Neural cell (in vitro differentiated cells): Measurements from ENCODE around the gene NID2. TPM values are rescaled to one million over a fixed set of nuclear protein-coding genes. Genes with fewer than 3 reads are reported as not detected.

Source experiments
- H2AFZ ChIP-seq: fragments of 200-600, 300-800 bp; sonication (generic), shearing (Covaris generic); 2 replicates; pipeline ENCODE4 v1.6.0; 2014; ENCODE audit warnings: low read depth, mild to moderate bottlenecking, antibody characterized with exemption, low read length, moderate library complexity
- H3F3A ChIP-seq: fragments of 200-600 bp; shearing (Covaris generic); 2 replicates; pipeline ENCODE4 v1.6.1; 2016; ENCODE audit warnings: mild to moderate bottlenecking, moderate library complexity, mixed read lengths, antibody characterized with exemption, low read length; ENCODE audit not compliant: insufficient read depth, poor library complexity, severe bottlenecking
- H3K27ac ChIP-seq: fragments of 200-600, 300-800 bp; sonication (generic), shearing (Covaris generic); 2 replicates; pipeline ENCODE4 v1.5.1; 2014; ENCODE audit warnings: mild to moderate bottlenecking, low read length, moderate library complexity
- H3K27me3 ChIP-seq: fragments of 300-800, 200-600 bp; sonication (generic), shearing (Covaris generic); 2 replicates; pipeline ENCODE4 v1.6.0; 2014; ENCODE audit warnings: mild to moderate bottlenecking, low read depth, low read length, moderate library complexity; ENCODE audit not compliant: insufficient read depth
- H3K36me3 ChIP-seq: fragments of 300-800, 200-600 bp; sonication (generic), shearing (Covaris generic); 2 replicates; pipeline ENCODE4 v1.5.1; 2014; ENCODE audit warnings: mild to moderate bottlenecking, antibody characterized with exemption, low read length, moderate library complexity; ENCODE audit not compliant: insufficient read depth
- H3K4me2 ChIP-seq: fragments of 300-800, 200-600 bp; sonication (generic), shearing (Covaris generic); 2 replicates; pipeline ENCODE4 v1.6.0; 2014; ENCODE audit warnings: mild to moderate bottlenecking, low read length
- H3K4me3 ChIP-seq: fragments of 300-800, 200-600 bp; sonication (generic), shearing (Covaris generic); 2 replicates; pipeline ENCODE4 v1.5.1; 2014; ENCODE audit warnings: mild to moderate bottlenecking, low read length, moderate library complexity
- H3K79me2 ChIP-seq: fragments of 200-600 bp; shearing (Covaris generic); replicated peaks from 2 replicates; pipeline ENCODE4 v1.6.0; 2014; ENCODE audit warnings: mild to moderate bottlenecking, low read length, moderate library complexity; ENCODE audit not compliant: insufficient read depth
- H3K9ac ChIP-seq: fragments of 300-800, 200-600 bp; sonication (generic), shearing (Covaris generic); 2 replicates; pipeline ENCODE4 v1.6.1; 2016; ENCODE audit warnings: mild to moderate bottlenecking, low read length, mixed read lengths
- H3K9me2 ChIP-seq: fragments of 200-600 bp; shearing (Covaris generic); 2 replicates; pipeline ENCODE4 v1.6.1; 2016; ENCODE audit warnings: mild to moderate bottlenecking, low read length, mixed read lengths; ENCODE audit not compliant: insufficient read depth
- H3K9me3 ChIP-seq: fragments of 200-600, 300-800 bp; sonication (generic), shearing (Covaris generic); 2 replicates; pipeline ENCODE4 v1.6.1; 2016; ENCODE audit warnings: mild to moderate bottlenecking, mixed run types, low read length, moderate library complexity, mixed read lengths
- H4K20me1 ChIP-seq: fragments of 200-600 bp; shearing (Covaris generic); 2 replicates; pipeline ENCODE4 v1.6.1; 2016; ENCODE audit warnings: mild to moderate bottlenecking, mixed run types; ENCODE audit not compliant: insufficient read depth
- EP300 ChIP-seq: fragments of 450-650 bp; conservative IDR thresholded peaks from 2 replicates; pipeline ENCODE4 v1.6.1; 2014; ENCODE audit warnings: antibody characterized with exemption, mild to moderate bottlenecking, moderate library complexity; ENCODE audit not compliant: poor library complexity, severe bottlenecking
- EZH2 ChIP-seq: fragments of 200-600, 300-800 bp; shearing (Covaris generic), sonication (generic); IDR thresholded peaks from 2 replicates; pipeline ENCODE4 v1.6.1; 2014; ENCODE audit warnings: antibody characterized with exemption, low read length, borderline replicate concordance, mild to moderate bottlenecking; ENCODE audit not compliant: insufficient read depth, poor library complexity, severe bottlenecking
- MXI1 ChIP-seq: fragments of 450-650 bp; conservative IDR thresholded peaks from 2 replicates; pipeline ENCODE4 v1.6.1; 2014; ENCODE audit warnings: antibody characterized with exemption, mild to moderate bottlenecking; ENCODE audit not compliant: poor library complexity, severe bottlenecking
- POLR2AphosphoS5 ChIP-seq: IDR thresholded peaks from 2 replicates; pipeline ENCODE4 v1.6.1; 2012
- RAD21 ChIP-seq: fragments of 450-650 bp; conservative IDR thresholded peaks from 2 replicates; pipeline ENCODE4 v1.6.1; 2014; ENCODE audit warnings: antibody characterized with exemption, mild to moderate bottlenecking, moderate library complexity
- SMC3 ChIP-seq: fragments of 450-650 bp; conservative IDR thresholded peaks from 2 replicates; pipeline ENCODE4 v1.6.1; 2014; ENCODE audit warnings: antibody characterized with exemption, mild to moderate bottlenecking, moderate library complexity; ENCODE audit not compliant: poor library complexity
- TAF1 ChIP-seq: IDR thresholded peaks from 2 replicates; pipeline ENCODE4 v1.6.1; 2012; ENCODE audit warnings: low read depth
- polyA plus RNA-seq: library from polyadenylated mRNA; depleted of rRNA; stranded (reverse); fragments of >200 nt; gene quantifications from 2 replicates; pipeline ENCODE4 v1.2.3, GENCODE V29; 2014
- TF ChIP-seq, protein P1 (sequence below): fragments of 450-650 bp; IDR thresholded peaks from 2 replicates; pipeline ENCODE4 v1.5.1; 2014; ENCODE audit warnings: antibody characterized with exemption, mild to moderate bottlenecking, moderate library complexity; ENCODE audit not compliant: poor library complexity, severe bottlenecking
- TF ChIP-seq, protein P2 (sequence below): IDR thresholded peaks from 2 replicates; pipeline ENCODE4 v1.6.1; 2012; ENCODE audit warnings: borderline replicate concordance

Gene NID2
- polyA plus RNA-seq, 1 donor from 2014 or later, result 1.1 TPM

GRCh38 chr14:51988221-51988620 lies 80.6 kb downstream of the NID2 start:
- Histone ChIP-seq H3K27ac (peak overlapping the region; percentile 89), H3K27me3 (no peaks in the 10 kb centered on the region), H3K4me3 (peak overlapping the region; percentile 80), H3K79me2 (peaks cover 31% of the 10 kb centered on the region), H4K20me1 (no peaks in the 10 kb centered on the region), H3K36me3 (no peaks in the 10 kb centered on the region), H3K9ac (peak overlapping the region; percentile 82), H3K9me2 (no peaks in the 10 kb centered on the region), H3K4me2 (no peak overlapping the region), H3F3A (no peaks in the 10 kb centered on the region), H3K9me3 (no peaks in the 10 kb centered on the region), H2AFZ (no peak overlapping the region)
- TF ChIP-seq MXI1 (no peak), EP300 (no peak), POLR2AphosphoS5 (no peak), SMC3 (no peak), RAD21 (no peak), EZH2 (no peak), TAF1 (no peak)
- TF ChIP-seq, protein P1, sequence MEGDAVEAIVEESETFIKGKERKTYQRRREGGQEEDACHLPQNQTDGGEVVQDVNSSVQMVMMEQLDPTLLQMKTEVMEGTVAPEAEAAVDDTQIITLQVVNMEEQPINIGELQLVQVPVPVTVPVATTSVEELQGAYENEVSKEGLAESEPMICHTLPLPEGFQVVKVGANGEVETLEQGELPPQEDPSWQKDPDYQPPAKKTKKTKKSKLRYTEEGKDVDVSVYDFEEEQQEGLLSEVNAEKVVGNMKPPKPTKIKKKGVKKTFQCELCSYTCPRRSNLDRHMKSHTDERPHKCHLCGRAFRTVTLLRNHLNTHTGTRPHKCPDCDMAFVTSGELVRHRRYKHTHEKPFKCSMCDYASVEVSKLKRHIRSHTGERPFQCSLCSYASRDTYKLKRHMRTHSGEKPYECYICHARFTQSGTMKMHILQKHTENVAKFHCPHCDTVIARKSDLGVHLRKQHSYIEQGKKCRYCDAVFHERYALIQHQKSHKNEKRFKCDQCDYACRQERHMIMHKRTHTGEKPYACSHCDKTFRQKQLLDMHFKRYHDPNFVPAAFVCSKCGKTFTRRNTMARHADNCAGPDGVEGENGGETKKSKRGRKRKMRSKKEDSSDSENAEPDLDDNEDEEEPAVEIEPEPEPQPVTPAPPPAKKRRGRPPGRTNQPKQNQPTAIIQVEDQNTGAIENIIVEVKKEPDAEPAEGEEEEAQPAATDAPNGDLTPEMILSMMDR, result no peak
- TF ChIP-seq, protein P2, sequence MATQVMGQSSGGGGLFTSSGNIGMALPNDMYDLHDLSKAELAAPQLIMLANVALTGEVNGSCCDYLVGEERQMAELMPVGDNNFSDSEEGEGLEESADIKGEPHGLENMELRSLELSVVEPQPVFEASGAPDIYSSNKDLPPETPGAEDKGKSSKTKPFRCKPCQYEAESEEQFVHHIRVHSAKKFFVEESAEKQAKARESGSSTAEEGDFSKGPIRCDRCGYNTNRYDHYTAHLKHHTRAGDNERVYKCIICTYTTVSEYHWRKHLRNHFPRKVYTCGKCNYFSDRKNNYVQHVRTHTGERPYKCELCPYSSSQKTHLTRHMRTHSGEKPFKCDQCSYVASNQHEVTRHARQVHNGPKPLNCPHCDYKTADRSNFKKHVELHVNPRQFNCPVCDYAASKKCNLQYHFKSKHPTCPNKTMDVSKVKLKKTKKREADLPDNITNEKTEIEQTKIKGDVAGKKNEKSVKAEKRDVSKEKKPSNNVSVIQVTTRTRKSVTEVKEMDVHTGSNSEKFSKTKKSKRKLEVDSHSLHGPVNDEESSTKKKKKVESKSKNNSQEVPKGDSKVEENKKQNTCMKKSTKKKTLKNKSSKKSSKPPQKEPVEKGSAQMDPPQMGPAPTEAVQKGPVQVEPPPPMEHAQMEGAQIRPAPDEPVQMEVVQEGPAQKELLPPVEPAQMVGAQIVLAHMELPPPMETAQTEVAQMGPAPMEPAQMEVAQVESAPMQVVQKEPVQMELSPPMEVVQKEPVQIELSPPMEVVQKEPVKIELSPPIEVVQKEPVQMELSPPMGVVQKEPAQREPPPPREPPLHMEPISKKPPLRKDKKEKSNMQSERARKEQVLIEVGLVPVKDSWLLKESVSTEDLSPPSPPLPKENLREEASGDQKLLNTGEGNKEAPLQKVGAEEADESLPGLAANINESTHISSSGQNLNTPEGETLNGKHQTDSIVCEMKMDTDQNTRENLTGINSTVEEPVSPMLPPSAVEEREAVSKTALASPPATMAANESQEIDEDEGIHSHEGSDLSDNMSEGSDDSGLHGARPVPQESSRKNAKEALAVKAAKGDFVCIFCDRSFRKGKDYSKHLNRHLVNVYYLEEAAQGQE, result no peak

DNA sequence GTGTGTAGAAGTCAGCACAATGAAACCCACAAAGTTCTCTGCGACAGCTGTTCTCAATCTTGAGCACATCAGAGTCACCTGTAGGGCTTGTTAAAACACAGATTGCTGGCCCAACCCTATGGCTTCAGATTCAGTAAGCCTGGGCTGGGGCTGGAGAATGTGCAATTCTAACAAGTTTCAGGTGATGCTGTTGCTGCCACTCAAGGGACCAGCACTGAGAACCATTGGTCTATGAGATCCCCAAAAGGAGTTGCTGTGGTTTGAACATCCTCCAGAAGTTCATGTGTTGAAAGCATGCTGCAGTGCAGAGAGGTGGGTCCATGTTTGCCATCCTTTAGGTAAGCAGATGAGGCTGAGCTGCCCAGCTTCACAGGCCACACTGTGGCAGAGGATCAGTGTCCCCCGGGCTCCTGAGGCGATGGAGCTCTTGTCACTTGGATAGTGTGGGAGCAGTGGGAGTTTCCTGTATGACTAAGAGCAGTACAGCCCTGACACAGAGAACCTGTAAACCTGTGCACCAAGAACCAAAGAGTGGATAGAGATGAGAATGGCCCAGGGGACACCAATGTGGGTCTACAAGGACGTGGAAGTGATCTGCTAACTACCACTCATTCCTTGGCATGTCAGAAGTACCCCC lies 87.5 kb downstream of the NID2 start:
- Histone ChIP-seq H3K4me3 (no peak overlapping the region), H3K36me3 (no peaks in the 10 kb centered on the region)
- TF ChIP-seq EZH2, result no peak
- TF ChIP-seq RAD21, result no peak
- TF ChIP-seq SMC3, result no peak
- TF ChIP-seq, protein P2, result no peak
- TF ChIP-seq MXI1, result no peak
- TF ChIP-seq, protein P1, result no peak
- no peak for TF ChIP-seq POLR2AphosphoS5
- no peak for TF ChIP-seq TAF1
- TF ChIP-seq EP300, result no peak

More for the DNA sequence above, 87.5 kb downstream of the NID2 start:
- Histone ChIP-seq H3K79me2 (no peaks in the 10 kb centered on the region), H3K9me2 (no peaks in the 10 kb centered on the region), H3K9me3 (no peaks in the 10 kb centered on the region), H2AFZ (no peak overlapping the region), H3F3A (no peaks in the 10 kb centered on the region), H3K4me2 (no peak overlapping the region), H3K27ac (no peak overlapping the region), H3K27me3 (no peaks in the 10 kb centered on the region), H3K9ac (no peak overlapping the region), H4K20me1 (no peaks in the 10 kb centered on the region)
